Suprapubic skin (tissue), 3 donors: ENCODE results near the gene SHMT2.

Experiments used
- CTCF ChIP-seq, 2 donors: fragments of 200-600 bp in 1 of 2; fragments of 450-650 bp in 1 of 2; sonication (generic) in 1 of 2; IDR thresholded peaks; one replicate each; pipeline ENCODE4 v1.5.1; 2016 to 2019; ENCODE audit warnings: antibody characterized with exemption in 2 of 2, mild to moderate bottlenecking in 1 of 2, moderate library complexity in 1 of 2
- POLR2A ChIP-seq, 2 donors: fragments of 450-650 bp; IDR thresholded peaks; one replicate each; pipeline ENCODE4 v1.6.1; 2017; ENCODE audit warnings: antibody characterized with exemption in 2 of 2, mild to moderate bottlenecking in 2 of 2, moderate library complexity in 2 of 2

- TF ChIP-seq CTCF (IDR thresholded peaks at IDR 0.05) (no peak), POLR2A (IDR thresholded peaks at IDR 0.05) (no peak)
Observed at GRCh38 chr12:57240926-57241401, 11.5 kb downstream of the SHMT2 start.
